Trophoblast cell (in vitro differentiated cells and primary cell): ENCODE data around the gene SECTM1.

ENCODE experiments used
- DNase-seq, 2 donors: peaks; one replicate each; pipeline ENCODE4 v3.0.0-alpha.2; 2016
- H2AFZ ChIP-seq: 2 replicates; pipeline ENCODE4 v1.6.1; 2013; ENCODE audit warnings: low read length, moderate library complexity, mild to moderate bottlenecking; ENCODE audit not compliant: insufficient read depth, poor library complexity
- H2AK5ac ChIP-seq: 2 replicates; pipeline ENCODE4 v1.6.1; 2013; ENCODE audit warnings: mild to moderate bottlenecking, low read length
- H2BK120ac ChIP-seq: 2 replicates; pipeline ENCODE4 v1.6.1; 2013; ENCODE audit warnings: low read length, mild to moderate bottlenecking, moderate library complexity; ENCODE audit not compliant: insufficient read depth, poor library complexity
- H2BK12ac ChIP-seq: 2 replicates; pipeline ENCODE4 v1.6.1; 2013; ENCODE audit warnings: mild to moderate bottlenecking, low read length, moderate library complexity
- H2BK5ac ChIP-seq: 2 replicates; pipeline ENCODE4 v1.6.1; 2013; ENCODE audit warnings: low read length, low read depth, moderate library complexity, mild to moderate bottlenecking; ENCODE audit not compliant: poor library complexity
- H3K14ac ChIP-seq: 2 replicates; pipeline ENCODE4 v1.6.1; 2013; ENCODE audit warnings: mild to moderate bottlenecking, low read length
- H3K18ac ChIP-seq: 2 replicates; pipeline ENCODE4 v1.6.1; 2013; ENCODE audit warnings: mild to moderate bottlenecking, low read length
- H3K23ac ChIP-seq: 2 replicates; pipeline ENCODE4 v1.6.1; 2013; ENCODE audit warnings: low read length
- H3K27ac ChIP-seq: 2 replicates; pipeline ENCODE4 v1.5.1; 2013; ENCODE audit warnings: low read depth, mild to moderate bottlenecking, inconsistent platforms, low read length, moderate library complexity
- H3K27me3 ChIP-seq: 2 replicates; pipeline ENCODE4 v1.6.1; 2013; ENCODE audit warnings: inconsistent platforms, mild to moderate bottlenecking, low read length, moderate library complexity; ENCODE audit not compliant: insufficient read depth
- H3K36me3 ChIP-seq, 2 experiments: 1 replicate in 1 of 2; 2 replicates in 1 of 2; pipeline ENCODE4 v1.6.1; 2013; ENCODE audit warnings: low read length in 2 of 2, mild to moderate bottlenecking in 2 of 2, moderate library complexity in 1 of 2; ENCODE audit not compliant: insufficient read depth in 2 of 2, control insufficient read depth in 1 of 2
- H3K4ac ChIP-seq: 2 replicates; pipeline ENCODE4 v1.6.1; 2013; ENCODE audit warnings: low read depth, mild to moderate bottlenecking, low read length, moderate library complexity
- H3K4me1 ChIP-seq, 2 experiments: 1 replicate in 1 of 2; 2 replicates in 1 of 2; pipeline ENCODE4 v1.6.1; 2013; ENCODE audit warnings: low read length in 2 of 2, mild to moderate bottlenecking in 2 of 2, moderate library complexity in 1 of 2; ENCODE audit not compliant: insufficient read depth in 2 of 2, control insufficient read depth in 1 of 2
- H3K4me2 ChIP-seq: 2 replicates; pipeline ENCODE4 v1.6.1; 2013; ENCODE audit warnings: inconsistent platforms, mild to moderate bottlenecking, low read length, moderate library complexity
- H3K4me3 ChIP-seq: 2 replicates; pipeline ENCODE4 v1.5.1; 2013; ENCODE audit warnings: mild to moderate bottlenecking, low read depth, low read length, inconsistent platforms
- H3K79me1 ChIP-seq: one replicate; pipeline ENCODE4 v1.6.1; 2013; ENCODE audit warnings: low read length
- H3K79me2 ChIP-seq: 2 replicates; pipeline ENCODE4 v1.6.1; 2013; ENCODE audit warnings: low read length, mild to moderate bottlenecking; ENCODE audit not compliant: control insufficient read depth, insufficient read depth, poor library complexity
- H3K9ac ChIP-seq: 2 replicates; pipeline ENCODE4 v1.6.1; 2013; ENCODE audit warnings: mild to moderate bottlenecking, low read length
- H3K9me3 ChIP-seq: 2 replicates; pipeline ENCODE4 v1.6.1; 2013; ENCODE audit warnings: low read depth, mild to moderate bottlenecking, control low read depth, inconsistent platforms, low read length; ENCODE audit not compliant: insufficient read depth
- H4K12ac ChIP-seq: 2 replicates; pipeline ENCODE4 v1.6.1; 2013; ENCODE audit warnings: low read depth, mild to moderate bottlenecking, low read length, moderate library complexity
- H4K8ac ChIP-seq: 2 replicates; pipeline ENCODE4 v1.6.1; 2013; ENCODE audit warnings: low read depth, mild to moderate bottlenecking, low read length, moderate library complexity
- H4K91ac ChIP-seq: one replicate; pipeline ENCODE4 v1.6.1; 2013; ENCODE audit warnings: low read depth, mild to moderate bottlenecking, low read length, moderate library complexity
- WGBS: extraction: QIAGEN DNeasy Blood & Tissue Kit; methylation state at CpG from one replicate; pipeline ENCODE4 v1.1.7; 2013; ENCODE audit warnings: missing lambda C conversion rate; ENCODE audit not compliant: insufficient read length, insufficient coverage; ENCODE audit errors: extremely low coverage; 5-methylcytosine and 5-hydroxymethylcytosine counted together

SECTM1 gene

DNA sequence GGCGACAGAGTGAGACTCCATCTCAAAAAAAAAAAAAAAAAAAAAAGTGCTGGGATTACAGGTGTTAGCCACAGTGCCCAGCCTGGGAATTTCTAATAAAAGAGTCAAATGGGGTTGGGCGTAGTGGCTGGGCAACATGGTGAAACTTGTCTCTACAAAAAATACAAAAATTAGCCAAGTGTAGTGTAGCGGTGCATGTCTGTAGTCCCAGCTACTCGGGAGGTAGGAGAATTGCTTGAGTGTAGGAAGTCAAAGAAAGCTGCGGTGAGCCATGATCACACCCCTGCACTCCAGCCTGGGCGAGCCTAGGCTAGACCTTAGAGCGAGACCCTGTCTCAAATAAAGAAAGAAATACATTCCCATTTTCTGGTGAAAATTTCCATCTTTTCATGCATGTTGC is 35.6 kb upstream of the SECTM1 start:
- no peak overlapping the region for H2BK120ac ChIP-seq
- no peak overlapping the region for H4K12ac ChIP-seq
- H3K9ac ChIP-seq, result no peak overlapping the region
- H4K91ac ChIP-seq, result no peak overlapping the region
- H3K9me3 ChIP-seq, result peaks cover 19% of the 10 kb centered on the region
- H3K36me3 ChIP-seq, result no peaks in the 10 kb centered on the region
- no peak overlapping the region for H2AFZ ChIP-seq
- no peak overlapping the region for H3K27ac ChIP-seq
- H3K18ac ChIP-seq, result no peak overlapping the region
- H2BK5ac ChIP-seq, result no peak overlapping the region
- no peak overlapping the region for H3K14ac ChIP-seq
- no peak overlapping the region for H3K4me2 ChIP-seq
- no peak overlapping the region for H2AK5ac ChIP-seq
- no CpG with 5 or more reads among the region's 7 CpGs for WGBS
- no peaks in the 10 kb centered on the region for H3K79me2 ChIP-seq
- H3K4ac ChIP-seq, result no peak overlapping the region
- no peak overlapping the region for H3K23ac ChIP-seq
- H3K27me3 ChIP-seq, result peaks cover 25% of the 10 kb centered on the region
- no peaks in the 10 kb centered on the region for H3K79me1 ChIP-seq
- DNase-seq, result no peak
- H2BK12ac ChIP-seq, result no peak overlapping the region
- no peak overlapping the region for H3K4me3 ChIP-seq
- no peak overlapping the region for H4K8ac ChIP-seq
- peaks cover 2 to 3% of the 10 kb centered on the region in 2 experiments for H3K4me1 ChIP-seq

- Histone ChIP-seq H2BK12ac (no peak overlapping the region), H3K9me3 (peaks cover 18% of the 10 kb centered on the region), H3K14ac (no peak overlapping the region), H4K8ac (no peak overlapping the region), H3K79me2 (no peaks in the 10 kb centered on the region), H2AFZ (no peak overlapping the region), H3K23ac (no peak overlapping the region), H3K79me1 (no peaks in the 10 kb centered on the region), H3K27me3 (peaks cover 25% of the 10 kb centered on the region), H3K27ac (no peak overlapping the region), H4K12ac (no peak overlapping the region), H3K9ac (no peak overlapping the region), H3K4me3 (no peak overlapping the region), H4K91ac (no peak overlapping the region), H2BK5ac (no peak overlapping the region), H3K18ac (no peak overlapping the region), H2AK5ac (no peak overlapping the region), H2BK120ac (no peak overlapping the region), H3K4me2 (no peak overlapping the region), H3K36me3 (no peaks in the 10 kb centered on the region), H3K4ac (no peak overlapping the region), H3K4me1 (peaks cover 2 to 3% of the 10 kb centered on the region in 2 experiments)
- no CpG with 5 or more reads among the region's 14 CpGs for WGBS
- no peak for DNase-seq
Measured at GRCh38 chr17:82367724-82368524, 34.4 kb upstream of the SECTM1 start.

GRCh38 chr17:82366749-82367148 is 33.2 kb upstream of the SECTM1 start:
- Histone ChIP-seq H3K79me1 (no peaks in the 10 kb centered on the region), H2BK120ac (no peak overlapping the region), H2AFZ (no peak overlapping the region), H4K8ac (no peak overlapping the region), H3K23ac (no peak overlapping the region), H3K36me3 (no peaks in the 10 kb centered on the region), H3K4ac (no peak overlapping the region), H3K27me3 (peaks cover 15% of the 10 kb centered on the region), H3K9me3 (peaks cover 10% of the 10 kb centered on the region), H2BK12ac (no peak overlapping the region), H4K12ac (no peak overlapping the region), H3K4me3 (no peak overlapping the region), H3K14ac (no peak overlapping the region), H3K79me2 (no peaks in the 10 kb centered on the region), H3K4me1 (peaks cover 2 to 3% of the 10 kb centered on the region in 2 experiments), H2BK5ac (no peak overlapping the region), H4K91ac (no peak overlapping the region), H3K18ac (no peak overlapping the region), H3K4me2 (no peak overlapping the region), H3K9ac (no peak overlapping the region), H3K27ac (no peak overlapping the region), H2AK5ac (no peak overlapping the region)
- no CpG with 5 or more reads among the region's 7 CpGs for WGBS
- DNase-seq, result no peak

DNA sequence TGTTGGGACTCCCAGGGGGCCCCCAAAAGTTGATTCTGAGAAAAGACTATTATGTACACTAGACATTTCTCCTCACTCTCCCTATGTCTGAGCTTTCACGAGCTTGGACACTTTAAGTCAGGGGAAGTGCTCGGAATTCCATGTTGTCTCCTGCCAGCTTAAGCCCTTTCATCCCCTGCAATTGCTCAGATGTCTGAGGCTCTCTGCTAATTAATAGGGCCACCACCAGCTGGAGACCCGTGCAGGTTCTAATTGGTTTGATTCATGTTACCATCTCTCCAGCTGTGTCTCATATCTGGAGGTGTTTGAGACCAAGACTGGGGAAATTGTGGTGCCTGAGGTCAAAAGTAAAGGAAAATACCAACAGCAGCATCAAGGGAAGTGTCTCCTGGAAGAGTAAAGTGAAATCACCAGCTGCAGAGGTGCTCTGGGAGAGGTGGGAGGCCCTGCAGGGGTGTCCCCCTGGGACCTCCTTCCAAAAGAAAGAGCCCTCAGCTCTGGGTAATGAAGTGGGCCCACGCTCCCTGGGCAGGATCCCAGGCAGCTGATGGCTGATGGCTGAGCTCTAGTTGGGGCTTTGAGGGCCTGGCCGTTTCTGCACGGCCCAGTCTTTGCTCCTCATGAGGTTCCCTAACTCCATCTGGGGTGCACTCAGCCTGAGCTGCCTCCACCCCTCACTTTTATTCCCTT is 32.2 kb upstream of the SECTM1 start:
- no peak overlapping the region for H3K4ac ChIP-seq

More for the DNA sequence above, 32.2 kb upstream of the SECTM1 start:
- Histone ChIP-seq H2BK5ac (no peak overlapping the region), H2BK120ac (no peak overlapping the region), H3K23ac (no peak overlapping the region), H3K9me3 (peaks cover 5% of the 10 kb centered on the region), H3K9ac (no peak overlapping the region), H3K4me1 (peaks cover 0 to 2% of the 10 kb centered on the region in 2 experiments), H2AK5ac (no peak overlapping the region), H3K36me3 (no peaks in the 10 kb centered on the region), H4K8ac (no peak overlapping the region), H3K79me1 (no peaks in the 10 kb centered on the region), H3K4me2 (no peak overlapping the region), H2AFZ (no peak overlapping the region), H3K14ac (no peak overlapping the region), H3K79me2 (no peaks in the 10 kb centered on the region), H3K27me3 (peaks cover 6% of the 10 kb centered on the region), H4K12ac (no peak overlapping the region), H3K27ac (no peak overlapping the region), H2BK12ac (no peak overlapping the region), H4K91ac (no peak overlapping the region), H3K4me3 (no peak overlapping the region), H3K18ac (no peak overlapping the region)
- no peak for DNase-seq
- no CpG with 5 or more reads among the region's 6 CpGs for WGBS
